Peyer's patch (tissue), 4 donors: ENCODE data around the gene SARM1. TPM values are rescaled to one million over a fixed set of nuclear protein-coding genes. Genes with fewer than 3 reads are reported as not detected.

Experiments used
- DNase-seq, 3 donors: peaks; one replicate each; pipeline ENCODE4 v3.0.0-alpha.2; 2017 to 2019
- H3K27ac ChIP-seq, 4 donors: fragments of 200-600 bp; sonication (generic); one replicate each; pipeline ENCODE4 v1.5.1; 2016 to 2019
- H3K27me3 ChIP-seq, 2 donors: fragments of 200-600 bp; sonication (generic); one replicate each; pipeline ENCODE4 v1.5.1; 2019
- H3K36me3 ChIP-seq, 3 donors: fragments of 200-600 bp; sonication (generic); one replicate each; pipeline ENCODE4 v1.5.1; 2016 to 2019
- H3K4me1 ChIP-seq, 4 donors: fragments of 200-600 bp; sonication (generic); one replicate each; pipeline ENCODE4 v1.5.1; 2016 to 2019
- H3K4me3 ChIP-seq, 4 donors: fragments of 200-600 bp; sonication (generic); 1 replicate in 3 of 4; 2 replicates in 1 of 4; pipeline ENCODE4 v1.5.1; 2016 to 2019; ENCODE audit warnings: mild to moderate bottlenecking in 1 of 4
- H3K9me3 ChIP-seq, 4 donors: fragments of 200-600 bp; sonication (generic); one replicate each; pipeline ENCODE4 v1.5.1; 2016 to 2019; ENCODE audit warnings: mild to moderate bottlenecking in 1 of 4
- POLR2A ChIP-seq, 2 donors: fragments of 450-650 bp; IDR thresholded peaks; one replicate each; pipeline ENCODE4 v1.5.1; 2017; ENCODE audit warnings: antibody characterized with exemption in 2 of 2, mild to moderate bottlenecking in 2 of 2, moderate library complexity in 2 of 2
- total RNA-seq, 4 donors: library from RNA; depleted of rRNA; stranded (reverse); fragments of >200 nt; gene quantifications; one replicate each; pipeline ENCODE4 v1.1.0, GENCODE V29; 2016
- TF ChIP-seq, protein P1 (sequence below), 6 experiments: fragments of 450-650 bp in 4 of 6; fragments of 200-600 bp in 2 of 6; sonication (generic) in 1 of 6; IDR thresholded peaks; one replicate each; pipeline ENCODE4 v1.5.1; 2017 to 2019; ENCODE audit warnings: antibody characterized with exemption in 6 of 6, mild to moderate bottlenecking in 3 of 6, moderate library complexity in 1 of 6

Gene SARM1
- total RNA-seq, 4 donors from 2014 or later, result 12.8 to 37.6 (median 24.6) TPM

GRCh38 chr17:28443901-28444638 is 72.6 kb downstream of the SARM1 start:
- Histone ChIP-seq H3K27ac (peak overlapping the region in 1 of 4 donors; percentile 47), H3K9me3 (peaks cover 0 to 4% (median 0%) of the 10 kb centered on the region in 4 donors), H3K4me3 (no peak overlapping the region), H3K27me3 (no peaks in the 10 kb centered on the region), H3K4me1 (no peaks in the 10 kb centered on the region), H3K36me3 (no peaks in the 10 kb centered on the region)
- peak in 2 of 3 donors; percentile 59 to 66 for DNase-seq
- TF ChIP-seq, protein P1, sequence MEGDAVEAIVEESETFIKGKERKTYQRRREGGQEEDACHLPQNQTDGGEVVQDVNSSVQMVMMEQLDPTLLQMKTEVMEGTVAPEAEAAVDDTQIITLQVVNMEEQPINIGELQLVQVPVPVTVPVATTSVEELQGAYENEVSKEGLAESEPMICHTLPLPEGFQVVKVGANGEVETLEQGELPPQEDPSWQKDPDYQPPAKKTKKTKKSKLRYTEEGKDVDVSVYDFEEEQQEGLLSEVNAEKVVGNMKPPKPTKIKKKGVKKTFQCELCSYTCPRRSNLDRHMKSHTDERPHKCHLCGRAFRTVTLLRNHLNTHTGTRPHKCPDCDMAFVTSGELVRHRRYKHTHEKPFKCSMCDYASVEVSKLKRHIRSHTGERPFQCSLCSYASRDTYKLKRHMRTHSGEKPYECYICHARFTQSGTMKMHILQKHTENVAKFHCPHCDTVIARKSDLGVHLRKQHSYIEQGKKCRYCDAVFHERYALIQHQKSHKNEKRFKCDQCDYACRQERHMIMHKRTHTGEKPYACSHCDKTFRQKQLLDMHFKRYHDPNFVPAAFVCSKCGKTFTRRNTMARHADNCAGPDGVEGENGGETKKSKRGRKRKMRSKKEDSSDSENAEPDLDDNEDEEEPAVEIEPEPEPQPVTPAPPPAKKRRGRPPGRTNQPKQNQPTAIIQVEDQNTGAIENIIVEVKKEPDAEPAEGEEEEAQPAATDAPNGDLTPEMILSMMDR (IDR thresholded peaks at IDR 0.05), result no peak
- TF ChIP-seq POLR2A (IDR thresholded peaks at IDR 0.05), result no peak

DNA sequence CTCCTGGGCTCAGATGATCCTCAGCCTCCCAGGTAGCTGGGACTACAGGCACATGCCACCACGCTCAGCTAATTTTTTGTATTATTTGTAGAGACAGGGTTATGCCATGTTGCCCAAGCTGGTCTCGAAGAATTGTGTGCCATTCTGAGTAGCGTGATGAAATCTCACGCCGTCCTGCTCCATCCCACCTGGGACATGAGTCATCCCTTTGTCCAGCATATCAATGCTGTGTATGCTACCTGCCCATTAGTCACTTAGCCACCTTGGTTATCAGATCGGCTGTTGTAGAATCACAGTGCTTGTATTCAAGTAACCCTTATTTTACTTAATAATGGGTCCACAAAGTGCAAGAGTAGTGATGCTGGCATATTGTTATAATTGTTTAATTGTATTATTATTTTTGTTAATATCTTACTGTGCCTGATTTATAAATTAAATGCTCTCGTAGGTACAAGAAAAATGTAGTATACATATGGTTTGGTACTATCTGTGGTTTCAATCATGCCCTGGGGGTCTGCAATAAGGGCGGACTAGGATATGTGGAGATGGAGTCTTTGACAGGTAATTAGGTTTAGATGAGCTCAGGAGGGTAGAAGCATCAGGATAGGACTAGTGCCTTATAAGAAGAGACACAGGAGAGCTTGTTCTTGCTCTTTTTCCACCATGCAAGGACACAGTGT is 75.4 kb downstream of the SARM1 start:
- TF ChIP-seq, protein P1 (IDR thresholded peaks at IDR 0.05), result no peak
- TF ChIP-seq POLR2A (IDR thresholded peaks at IDR 0.05), result no peak
- no peaks in the 10 kb centered on the region for H3K27me3 ChIP-seq
- peaks cover 0 to 4% (median 0%) of the 10 kb centered on the region in 4 donors for H3K9me3 ChIP-seq
- H3K27ac ChIP-seq, result no peak overlapping the region
- no peak overlapping the region for H3K4me3 ChIP-seq
- H3K36me3 ChIP-seq, result no peaks in the 10 kb centered on the region
- DNase-seq, result no peak
- H3K4me1 ChIP-seq, result no peaks in the 10 kb centered on the region

DNA sequence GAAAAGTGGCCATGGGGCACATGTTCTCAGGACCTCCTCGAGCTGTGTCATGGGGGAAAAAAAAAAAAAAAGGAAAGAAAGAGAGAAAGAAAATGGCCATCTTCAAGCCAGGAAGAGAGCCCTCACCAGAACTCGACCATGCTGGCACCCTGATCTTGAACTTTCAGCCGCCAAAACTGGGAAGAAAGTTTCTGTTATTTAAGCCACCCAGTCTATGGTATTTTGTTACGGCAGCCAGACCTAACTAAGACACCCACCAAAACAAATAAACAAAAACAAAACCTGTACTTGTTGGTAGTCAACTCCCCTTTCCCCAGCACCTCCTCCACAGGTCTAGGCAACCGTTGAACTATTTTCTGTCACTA is 75.9 kb downstream of the SARM1 start:
- Histone ChIP-seq H3K4me1 (no peaks in the 10 kb centered on the region), H3K27me3 (no peaks in the 10 kb centered on the region), H3K4me3 (no peak overlapping the region), H3K9me3 (peaks cover 0 to 4% (median 0%) of the 10 kb centered on the region in 4 donors), H3K27ac (no peak overlapping the region), H3K36me3 (no peaks in the 10 kb centered on the region)
- DNase-seq, result no peak
- TF ChIP-seq, protein P1 (IDR thresholded peaks at IDR 0.05), result no peak
- no peak for TF ChIP-seq POLR2A (IDR thresholded peaks at IDR 0.05)

- Histone ChIP-seq H3K4me1 (no peaks in the 10 kb centered on the region), H3K27me3 (no peaks in the 10 kb centered on the region), H3K4me3 (no peak overlapping the region), H3K9me3 (no peaks in the 10 kb centered on the region), H3K27ac (no peak overlapping the region), H3K36me3 (no peaks in the 10 kb centered on the region)
- no peak for TF ChIP-seq POLR2A (IDR thresholded peaks at IDR 0.05)
- TF ChIP-seq, protein P1 (IDR thresholded peaks at IDR 0.05), result no peak
- DNase-seq, result no peak
Observed at GRCh38 chr17:28449859-28450258, 78.4 kb downstream of the SARM1 start.

Other genes starting within 250 kb of the SARM1 start
- 1 to 10 TPM; 7.7 to 8.9 (median 8.1) TPM for gene TMEM97, start 52.5 kb upstream of the SARM1 start, total RNA-seq
- gene IFT20, start 36.2 kb upstream of the SARM1 start, total RNA-seq, result 10 to 100 TPM; 34.7 to 69.7 (median 62.0) TPM
- gene TNFAIP1, start 35.9 kb upstream of the SARM1 start, total RNA-seq, result 10 to 100 TPM; 28.9 to 36.3 (median 31.1) TPM
- gene POLDIP2, start 14.2 kb upstream of the SARM1 start, total RNA-seq, result 10 to 100 TPM; 49.5 to 87.2 (median 79.0) TPM
- gene SEBOX, start 6.5 kb upstream of the SARM1 start, total RNA-seq, result not detected
- under 1 TPM in 1 of 4 donors, not detected in 3; 0.57 TPM for gene VTN, start 1.4 kb upstream of the SARM1 start, total RNA-seq
- 10 to 100 TPM in 2 of 4 donors, 1 to 10 TPM in 2; 2.5 to 92.6 (median 15.5) TPM for gene SLC46A1, start 34.5 kb downstream of the SARM1 start, total RNA-seq
- gene SLC13A2, start 102.0 kb downstream of the SARM1 start, total RNA-seq, result 100 to 1,000 TPM in 3 of 4 donors, 10 to 100 TPM in 1; 11.6 to 612 (median 544) TPM
- gene FOXN1, start 134.7 kb downstream of the SARM1 start, total RNA-seq, result not detected
- gene UNC119, start 180.9 kb downstream of the SARM1 start, total RNA-seq, result 10 to 100 TPM; 22.6 to 39.2 (median 31.4) TPM
- gene PIGS, start 199.8 kb downstream of the SARM1 start, total RNA-seq, result 100 to 1,000 TPM in 2 of 4 donors, 10 to 100 TPM in 2; 47.0 to 188 (median 107) TPM
- 100 to 1,000 TPM in 2 of 4 donors, 10 to 100 TPM in 2; 14.9 to 192 (median 120) TPM for gene ALDOC, start 205.2 kb downstream of the SARM1 start, total RNA-seq
- gene SPAG5, start 227.3 kb downstream of the SARM1 start, total RNA-seq, result 10 to 100 TPM; 40.3 to 67.7 (median 49.6) TPM
- 10 to 100 TPM; 11.6 to 36.8 (median 23.3) TPM for gene RSKR, start 242.5 kb downstream of the SARM1 start, total RNA-seq